HG03196 (cell line): ENCODE results near the gene ZNF493.
A peak's percentile ranks its signal among the peaks of the same experiment; 100 is the strongest.

Source experiments
- ATAC-seq: cut with Tn5 transposase; IDR thresholded peaks from one replicate; pipeline ENCODE4 v1.9.1; 2021; ENCODE audit not compliant: unreplicated experiment

The ZNF493 gene

GRCh38 chr19:21396893-21397572 is at the start of gene ZNF493:
ZNF493 (plus strand) TSS chr19:21397133; CDS start chr19:21397238, 105 bp downstream.
- ATAC-seq: peak; percentile 99

GRCh38 chr19:21352830-21353229 is 44.1 kb upstream of the ZNF493 start:
- no peak for ATAC-seq

GRCh38 chr19:21358768-21359451 is 38.0 kb upstream of the ZNF493 start, which contains the start of gene ZNF738:
ZNF738 (plus strand) TSS chr19:21359000; CDS start chr19:21359141, 141 bp downstream.
- peak; percentile 89 for ATAC-seq

- no peak for ATAC-seq
Measured at GRCh38 chr19:21362291-21362690, 34.6 kb upstream of the ZNF493 start.

GRCh38 chr19:21383980-21384582 is 12.9 kb upstream of the ZNF493 start:
- no peak for ATAC-seq

GRCh38 chr19:21396121-21396520 is 812 bp upstream of the ZNF493 start:
- ATAC-seq: no peak

- no peak for ATAC-seq
Measured at GRCh38 chr19:21398851-21399250, 1.9 kb downstream of the ZNF493 start.

- no peak for ATAC-seq
Measured at GRCh38 chr19:21402303-21402985, 5.5 kb downstream of the ZNF493 start.

GRCh38 chr19:21410166-21410565 is 13.2 kb downstream of the ZNF493 start:
- ATAC-seq: no peak

- ATAC-seq: no peak
Measured at GRCh38 chr19:21422244-21422643, 25.3 kb downstream of the ZNF493 start.

- no peak for ATAC-seq
Measured at GRCh38 chr19:21423057-21424041, 26.4 kb downstream of the ZNF493 start.

- no peak for ATAC-seq
Measured at GRCh38 chr19:21430675-21431074, 33.7 kb downstream of the ZNF493 start.

GRCh38 chr19:21432590-21432989 is 35.7 kb downstream of the ZNF493 start:
- ATAC-seq: no peak

- ATAC-seq: no peak
Measured at GRCh38 chr19:21434516-21434915, 37.6 kb downstream of the ZNF493 start.

- ATAC-seq: no peak
Measured at GRCh38 chr19:21434967-21435544, 38.1 kb downstream of the ZNF493 start.

GRCh38 chr19:21439201-21439751 is 42.3 kb downstream of the ZNF493 start:
- no peak for ATAC-seq

GRCh38 chr19:21440321-21440720 is 43.4 kb downstream of the ZNF493 start:
- no peak for ATAC-seq

- ATAC-seq: no peak
Measured at GRCh38 chr19:21451187-21451586, 54.3 kb downstream of the ZNF493 start.

- ATAC-seq: no peak
Measured at GRCh38 chr19:21454901-21455300, 58.0 kb downstream of the ZNF493 start.

GRCh38 chr19:21460686-21461085 is 63.8 kb downstream of the ZNF493 start:
- no peak for ATAC-seq
